Ramos (cell line): ENCODE measurements around the gene IP6K2.

Experiments
- in situ Hi-C: fragments of 300-500 bp; cut with MboI; formaldehyde crosslinking; loops from one replicate; pipeline ENCODE4 v1.14.3; 2022; ENCODE audit warnings: low sequenced_read_pairs; ENCODE audit not compliant: unreplicated experiment

Gene IP6K2

GRCh38 chr3:48647714-48648113, 69.3 kb downstream of the IP6K2 start:
- in situ Hi-C loops: no loop called here

GRCh38 chr3:48644898-48645760, 71.9 kb downstream of the IP6K2 start:
- in situ Hi-C loops: no loop called here

GRCh38 chr3:48642605-48643004, 74.4 kb downstream of the IP6K2 start:
- in situ Hi-C loops: no loop called here

GRCh38 chr3:48641396-48641795, 75.6 kb downstream of the IP6K2 start:
- in situ Hi-C loops: no loop called here

GRCh38 chr3:48639944-48640606, 76.9 kb downstream of the IP6K2 start:
- in situ Hi-C loops: loop anchor here (10.0 kb wide), 1 partner anchor 175 kb away; a partner anchor contains a TSS
